ENCODE measurements around the gene IFNGR1. TPM values are rescaled to one million over a fixed set of nuclear protein-coding genes. Genes with fewer than 3 reads are reported as not detected.

Gene IFNGR1
- total RNA-seq, 2 donors from 2014 or later, result 49.3 to 56.4 TPM

GRCh38 chr6:137160763-137161162 is 58.4 kb downstream of the IFNGR1 start:
- Mint-ChIP-seq H3K27ac (no peak overlapping the region), H3K27me3 (no peaks in the 10 kb centered on the region), H3K4me1 (peaks cover 34% of the 10 kb centered on the region), H3K4me3 (no peak overlapping the region), H3K36me3 (ENCODE audit: low read depth) (no peaks in the 10 kb centered on the region)
- DNase-seq, result no peak
- no peak for ATAC-seq
- H3K9me3 ChIP-seq (ENCODE audit: control insufficient read depth, low read length, poor library complexity, severe bottlenecking), result no peaks in the 10 kb centered on the region

- ATAC-seq, result no peak
- H3K27ac Mint-ChIP-seq, result no peak overlapping the region
- no peak for DNase-seq
- H3K4me1 Mint-ChIP-seq, result peaks cover 34% of the 10 kb centered on the region
- no peaks in the 10 kb centered on the region for H3K36me3 Mint-ChIP-seq (ENCODE audit: low read depth)
- no peaks in the 10 kb centered on the region for H3K27me3 Mint-ChIP-seq
- H3K9me3 ChIP-seq (ENCODE audit: control insufficient read depth, low read length, poor library complexity, severe bottlenecking), result no peaks in the 10 kb centered on the region
- H3K4me3 Mint-ChIP-seq, result no peak overlapping the region
Observed at GRCh38 chr6:137159912-137160311, 59.3 kb downstream of the IFNGR1 start.

GRCh38 chr6:137157601-137158000 is 61.6 kb downstream of the IFNGR1 start:
- Mint-ChIP-seq H3K36me3 (ENCODE audit: low read depth) (no peaks in the 10 kb centered on the region), H3K27ac (no peak overlapping the region), H3K27me3 (no peaks in the 10 kb centered on the region), H3K4me3 (no peak overlapping the region), H3K4me1 (peaks cover 30% of the 10 kb centered on the region)
- ATAC-seq (no peak), DNase-seq (no peak)
- H3K9me3 ChIP-seq (ENCODE audit: control insufficient read depth, low read length, poor library complexity, severe bottlenecking), result no peaks in the 10 kb centered on the region

GRCh38 chr6:137156650-137157049 is 62.5 kb downstream of the IFNGR1 start:
- ATAC-seq (no peak), DNase-seq (no peak)
- no peaks in the 10 kb centered on the region for H3K36me3 Mint-ChIP-seq (ENCODE audit: low read depth)
- H3K9me3 ChIP-seq (ENCODE audit: control insufficient read depth, low read length, poor library complexity, severe bottlenecking), result no peaks in the 10 kb centered on the region
- H3K4me1 Mint-ChIP-seq, result peaks cover 30% of the 10 kb centered on the region
- H3K27me3 Mint-ChIP-seq, result no peaks in the 10 kb centered on the region
- H3K27ac Mint-ChIP-seq, result peak overlapping the region; percentile 86
- H3K4me3 Mint-ChIP-seq, result no peak overlapping the region

- peak overlapping the region; percentile 86 for H3K27ac Mint-ChIP-seq
- H3K4me1 Mint-ChIP-seq, result peaks cover 24% of the 10 kb centered on the region
- ATAC-seq (peak; percentile 96), DNase-seq (no peak)
- no peaks in the 10 kb centered on the region for H3K9me3 ChIP-seq (ENCODE audit: control insufficient read depth, low read length, poor library complexity, severe bottlenecking)
- H3K4me3 Mint-ChIP-seq, result peak overlapping the region; percentile 77
- no peaks in the 10 kb centered on the region for H3K27me3 Mint-ChIP-seq
- H3K36me3 Mint-ChIP-seq (ENCODE audit: low read depth), result no peaks in the 10 kb centered on the region
Observed at GRCh38 chr6:137155830-137156229, 63.4 kb downstream of the IFNGR1 start.

DNA sequence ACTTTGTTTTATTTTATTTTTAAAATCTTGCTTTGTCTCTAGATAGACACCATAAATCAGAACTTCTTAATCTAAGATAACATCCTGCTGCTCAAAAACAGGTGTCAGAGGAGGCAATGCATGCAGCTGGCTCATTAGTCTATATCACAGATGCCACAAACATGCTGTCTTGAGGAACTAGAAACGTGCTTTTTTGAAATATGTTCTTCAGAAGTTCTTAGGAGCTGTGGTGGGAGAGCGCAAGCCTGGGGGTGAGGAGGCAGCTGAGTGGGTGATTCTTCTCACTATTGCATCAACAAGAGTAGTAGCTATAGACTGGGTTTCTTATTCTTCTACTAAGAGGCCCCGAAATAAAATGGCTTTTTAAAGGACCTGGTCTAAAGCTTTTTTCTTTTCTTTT is 69.1 kb downstream of the IFNGR1 start:
- DNase-seq (no peak), ATAC-seq (no peak)
- no peaks in the 10 kb centered on the region for H3K9me3 ChIP-seq (ENCODE audit: control insufficient read depth, low read length, poor library complexity, severe bottlenecking)
- Mint-ChIP-seq H3K27me3 (no peaks in the 10 kb centered on the region), H3K4me3 (no peak overlapping the region), H3K36me3 (ENCODE audit: low read depth) (no peaks in the 10 kb centered on the region), H3K27ac (peak overlapping the region; percentile 16), H3K4me1 (peaks cover 4% of the 10 kb centered on the region)

- H3K27ac Mint-ChIP-seq, result no peak overlapping the region
- H3K4me1 Mint-ChIP-seq, result no peaks in the 10 kb centered on the region
- H3K27me3 Mint-ChIP-seq, result no peaks in the 10 kb centered on the region
- no peaks in the 10 kb centered on the region for H3K36me3 Mint-ChIP-seq (ENCODE audit: low read depth)
- no peaks in the 10 kb centered on the region for H3K9me3 ChIP-seq (ENCODE audit: control insufficient read depth, low read length, poor library complexity, severe bottlenecking)
- DNase-seq (no peak), ATAC-seq (no peak)
- H3K4me3 Mint-ChIP-seq, result no peak overlapping the region
Observed at GRCh38 chr6:137149035-137149393, 70.2 kb downstream of the IFNGR1 start.

DNA sequence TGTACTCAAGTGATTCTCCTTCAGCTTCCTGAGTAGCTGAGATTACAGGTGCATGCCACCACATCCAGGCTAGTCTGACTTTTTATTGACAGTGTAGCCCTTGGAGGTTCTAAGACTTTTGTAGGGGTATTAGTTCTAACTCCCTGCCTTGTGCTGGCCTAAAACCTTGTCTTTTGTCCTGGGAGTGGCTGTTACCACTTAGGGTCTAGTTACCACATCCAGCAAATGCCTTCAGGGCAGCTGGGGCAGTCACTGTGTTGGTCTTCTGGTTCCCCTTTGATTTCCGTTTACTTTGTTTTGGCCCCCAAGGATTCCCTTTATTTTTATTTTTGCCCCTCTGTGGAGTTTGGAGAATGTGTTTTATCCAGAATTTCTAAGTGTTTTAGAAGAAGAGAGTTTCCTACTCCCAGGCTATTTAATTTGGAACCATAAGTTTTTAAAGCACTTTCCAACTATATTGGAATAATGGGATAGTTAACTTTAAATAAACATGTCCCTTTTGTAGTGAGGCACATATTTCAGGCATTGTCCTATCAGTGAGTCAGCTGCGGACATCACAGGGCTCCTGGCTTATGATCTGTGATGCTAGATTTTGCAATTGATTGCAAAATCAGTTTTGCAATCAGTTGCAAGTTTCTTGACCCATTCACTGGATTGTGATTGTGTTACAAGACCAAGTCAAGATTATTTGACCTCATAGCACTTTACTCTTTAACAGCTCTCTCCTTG is 70.7 kb downstream of the IFNGR1 start:
- DNase-seq, result no peak
- H3K4me3 Mint-ChIP-seq, result no peak overlapping the region

More for the DNA sequence above, 70.7 kb downstream of the IFNGR1 start:
- Mint-ChIP-seq H3K4me1 (no peaks in the 10 kb centered on the region), H3K27me3 (no peaks in the 10 kb centered on the region), H3K36me3 (ENCODE audit: low read depth) (no peaks in the 10 kb centered on the region), H3K27ac (no peak overlapping the region)
- ATAC-seq, result no peak
- H3K9me3 ChIP-seq (ENCODE audit: control insufficient read depth, low read length, poor library complexity, severe bottlenecking), result no peaks in the 10 kb centered on the region

Other genes with a start within 250 kb of the IFNGR1 start
- gene IL20RA, start 174.4 kb downstream of the IFNGR1 start, total RNA-seq, result not detected
- not detected for gene IL22RA2, start 45.7 kb downstream of the IFNGR1 start, total RNA-seq